Measurements from ENCODE around the gene ADNP. TPM values are rescaled to one million over a fixed set of nuclear protein-coding genes. Genes with fewer than 3 reads are reported as not detected.

ADNP gene
- total RNA-seq, 2 experiments from 2014 or later = 41.9 to 47.1 TPM

- Mint-ChIP-seq H3K36me3 (ENCODE audit: low read depth) (peaks cover 35% of the 10 kb centered on the region), H3K4me1 (ENCODE audit: low read depth) (peaks cover 3% of the 10 kb centered on the region), H3K27me3 (no peaks in the 10 kb centered on the region), H3K27ac (no peak overlapping the region), H3K9me3 (no peaks in the 10 kb centered on the region), H3K4me3 (no peak overlapping the region)
- ChIA-PET POLR2A (no interaction called here), CTCF (interaction anchor here (0.9 kb wide), 2 partner anchors 49 to 85 kb away, joined by 3 to 4 read pairs; partner anchors contain the start of gene BCAS4)
- ATAC-seq (ENCODE audit: poor library complexity) (no peak), DNase-seq (no peak)
- Histone ChIP-seq H3K27ac (ENCODE audit: low read depth in 1 of 2, low read length in 2 of 2) (no peak overlapping the region), H3K4me3 (ENCODE audit: low read length) (no peak overlapping the region), H3K4me1 (ENCODE audit: insufficient read depth, low read length) (no peaks in the 10 kb centered on the region), H3K36me3 (ENCODE audit: insufficient read depth, low read length) (peaks cover 5% of the 10 kb centered on the region), H3K9me3 (ENCODE audit: control insufficient read depth in 1 of 2, insufficient read depth in 1 of 2, low read length in 2 of 2) (no peaks in the 10 kb centered on the region), H3K27me3 (ENCODE audit: control insufficient read depth in 1 of 2, insufficient read depth in 2 of 2, low read length in 2 of 2) (no peaks in the 10 kb centered on the region)
- no peak for TF ChIP-seq CTCF (IDR thresholded peaks at IDR 0.05)
- intact Hi-C loops (cut with DNase I, micrococcal nuclease) = no loop called here
Observed at GRCh38 chr20:50879649-50880550, 51.3 kb downstream of the ADNP start.

GRCh38 chr20:50877232-50877743 is 53.9 kb downstream of the ADNP start:
- no peak for DNase-seq
- H3K27me3 ChIP-seq (ENCODE audit: control insufficient read depth in 1 of 2, insufficient read depth in 2 of 2, low read length in 2 of 2) = no peaks in the 10 kb centered on the region
- no peak overlapping the region for H3K27ac ChIP-seq (ENCODE audit: low read depth in 1 of 2, low read length in 2 of 2)
- intact Hi-C loops (cut with DNase I, micrococcal nuclease) = no loop called here
- peaks cover 5% of the 10 kb centered on the region for H3K36me3 ChIP-seq (ENCODE audit: insufficient read depth, low read length)
- no peaks in the 10 kb centered on the region for H3K9me3 Mint-ChIP-seq
- CTCF ChIA-PET = no interaction called here
- H3K4me3 Mint-ChIP-seq = no peak overlapping the region
- H3K4me1 Mint-ChIP-seq (ENCODE audit: low read depth) = no peaks in the 10 kb centered on the region
- H3K4me3 ChIP-seq (ENCODE audit: low read length) = no peak overlapping the region
- peaks cover 40% of the 10 kb centered on the region for H3K36me3 Mint-ChIP-seq (ENCODE audit: low read depth)
- H3K9me3 ChIP-seq (ENCODE audit: control insufficient read depth in 1 of 2, insufficient read depth in 1 of 2, low read length in 2 of 2) = no peaks in the 10 kb centered on the region
- no peak for TF ChIP-seq CTCF (IDR thresholded peaks at IDR 0.05)
- POLR2A ChIA-PET = no interaction called here
- ATAC-seq (ENCODE audit: poor library complexity) = no peak
- no peak overlapping the region for H3K27ac Mint-ChIP-seq
- H3K27me3 Mint-ChIP-seq = no peaks in the 10 kb centered on the region
- H3K4me1 ChIP-seq (ENCODE audit: insufficient read depth, low read length) = no peaks in the 10 kb centered on the region

GRCh38 chr20:50876816-50877215 is 54.4 kb downstream of the ADNP start:
- no peak overlapping the region for H3K27ac Mint-ChIP-seq
- POLR2A ChIA-PET = no interaction called here
- intact Hi-C loops (cut with DNase I, micrococcal nuclease) = no loop called here
- CTCF ChIA-PET = interaction anchor here (1.1 kb wide), 1 partner anchor 52 kb away, joined by 3 read pairs; no protein-coding TSS in a partner anchor
- H3K4me3 Mint-ChIP-seq = no peak overlapping the region
- no peak for ATAC-seq (ENCODE audit: poor library complexity)
- H3K27me3 ChIP-seq (ENCODE audit: control insufficient read depth in 1 of 2, insufficient read depth in 2 of 2, low read length in 2 of 2) = no peaks in the 10 kb centered on the region
- no peak overlapping the region for H3K4me3 ChIP-seq (ENCODE audit: low read length)
- H3K4me1 ChIP-seq (ENCODE audit: insufficient read depth, low read length) = no peaks in the 10 kb centered on the region
- H3K27me3 Mint-ChIP-seq = no peaks in the 10 kb centered on the region
- no peaks in the 10 kb centered on the region for H3K9me3 ChIP-seq (ENCODE audit: control insufficient read depth in 1 of 2, insufficient read depth in 1 of 2, low read length in 2 of 2)
- no peak for DNase-seq
- peaks cover 5% of the 10 kb centered on the region for H3K36me3 ChIP-seq (ENCODE audit: insufficient read depth, low read length)
- TF ChIP-seq CTCF (IDR thresholded peaks at IDR 0.05) = no peak
- H3K4me1 Mint-ChIP-seq (ENCODE audit: low read depth) = no peaks in the 10 kb centered on the region
- no peaks in the 10 kb centered on the region for H3K9me3 Mint-ChIP-seq
- no peak overlapping the region for H3K27ac ChIP-seq (ENCODE audit: low read depth in 1 of 2, low read length in 2 of 2)
- peaks cover 40% of the 10 kb centered on the region for H3K36me3 Mint-ChIP-seq (ENCODE audit: low read depth)
